ENCODE results near the gene ROBO1.
A peak's percentile ranks its signal among the peaks of the same experiment; 100 is the strongest.

Gene ROBO1

GRCh38 chr3:78629544-78629943 is 1138.3 kb downstream of the ROBO1 start:
- no peak for DNase-seq
- H3K9me3 Mint-ChIP-seq: no peaks in the 10 kb centered on the region
- no peak overlapping the region for H3K4me3 Mint-ChIP-seq
- peaks cover 12% of the 10 kb centered on the region for H3K4me1 Mint-ChIP-seq
- TF ChIP-seq, protein P1, sequence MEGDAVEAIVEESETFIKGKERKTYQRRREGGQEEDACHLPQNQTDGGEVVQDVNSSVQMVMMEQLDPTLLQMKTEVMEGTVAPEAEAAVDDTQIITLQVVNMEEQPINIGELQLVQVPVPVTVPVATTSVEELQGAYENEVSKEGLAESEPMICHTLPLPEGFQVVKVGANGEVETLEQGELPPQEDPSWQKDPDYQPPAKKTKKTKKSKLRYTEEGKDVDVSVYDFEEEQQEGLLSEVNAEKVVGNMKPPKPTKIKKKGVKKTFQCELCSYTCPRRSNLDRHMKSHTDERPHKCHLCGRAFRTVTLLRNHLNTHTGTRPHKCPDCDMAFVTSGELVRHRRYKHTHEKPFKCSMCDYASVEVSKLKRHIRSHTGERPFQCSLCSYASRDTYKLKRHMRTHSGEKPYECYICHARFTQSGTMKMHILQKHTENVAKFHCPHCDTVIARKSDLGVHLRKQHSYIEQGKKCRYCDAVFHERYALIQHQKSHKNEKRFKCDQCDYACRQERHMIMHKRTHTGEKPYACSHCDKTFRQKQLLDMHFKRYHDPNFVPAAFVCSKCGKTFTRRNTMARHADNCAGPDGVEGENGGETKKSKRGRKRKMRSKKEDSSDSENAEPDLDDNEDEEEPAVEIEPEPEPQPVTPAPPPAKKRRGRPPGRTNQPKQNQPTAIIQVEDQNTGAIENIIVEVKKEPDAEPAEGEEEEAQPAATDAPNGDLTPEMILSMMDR (IDR thresholded peaks at IDR 0.05): no peak
- peaks cover 44% of the 10 kb centered on the region for H3K36me3 Mint-ChIP-seq (ENCODE audit: low read depth)
- no peak overlapping the region for H3K27ac Mint-ChIP-seq
- no peaks in the 10 kb centered on the region for H3K27me3 Mint-ChIP-seq (ENCODE audit: low read depth, poor library complexity)

GRCh38 chr3:78621061-78621716 is 1146.6 kb downstream of the ROBO1 start:
- Mint-ChIP-seq H3K27me3 (ENCODE audit: low read depth, poor library complexity) (no peaks in the 10 kb centered on the region), H3K27ac (no peak overlapping the region), H3K4me1 (no peaks in the 10 kb centered on the region), H3K36me3 (ENCODE audit: low read depth) (peaks cover 44% of the 10 kb centered on the region), H3K4me3 (no peak overlapping the region), H3K9me3 (no peaks in the 10 kb centered on the region)
- no peak for DNase-seq
- TF ChIP-seq, protein P1 (IDR thresholded peaks at IDR 0.05): no peak

GRCh38 chr3:78614486-78614885 is 1153.3 kb downstream of the ROBO1 start:
- Mint-ChIP-seq H3K4me3 (no peak overlapping the region), H3K4me1 (no peaks in the 10 kb centered on the region), H3K36me3 (ENCODE audit: low read depth) (peaks cover 56% of the 10 kb centered on the region), H3K27me3 (ENCODE audit: low read depth, poor library complexity) (no peaks in the 10 kb centered on the region), H3K27ac (peak overlapping the region; percentile 84), H3K9me3 (no peaks in the 10 kb centered on the region)
- DNase-seq: no peak
- TF ChIP-seq, protein P1 (IDR thresholded peaks at IDR 0.05): no peak

DNA sequence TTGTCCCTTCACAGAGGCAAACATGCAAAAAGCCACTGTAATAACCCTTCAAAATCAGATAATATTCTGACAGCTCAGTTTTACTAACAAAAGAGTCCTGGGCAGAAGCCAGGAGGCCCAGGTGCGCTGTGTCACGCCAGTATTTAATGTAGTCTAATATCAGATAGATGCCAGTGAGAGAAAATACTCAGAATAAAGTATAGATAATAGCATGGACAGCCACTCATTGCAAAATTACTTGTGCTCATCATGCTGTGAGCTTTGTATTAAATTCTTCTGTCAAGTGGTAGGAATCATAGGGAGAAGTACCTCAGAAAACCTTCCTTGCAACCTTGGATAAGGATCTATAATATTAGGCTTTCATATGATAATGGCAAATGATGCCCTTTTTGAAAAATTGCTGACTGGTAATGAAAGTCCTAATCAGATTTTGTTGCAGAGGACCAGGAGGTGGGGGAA is 1154.3 kb downstream of the ROBO1 start:
- H3K4me1 Mint-ChIP-seq: no peaks in the 10 kb centered on the region
- H3K27ac Mint-ChIP-seq: peak overlapping the region; percentile 25
- TF ChIP-seq, protein P1 (IDR thresholded peaks at IDR 0.05): no peak
- H3K9me3 Mint-ChIP-seq: no peaks in the 10 kb centered on the region
- H3K36me3 Mint-ChIP-seq (ENCODE audit: low read depth): peaks cover 51% of the 10 kb centered on the region
- H3K4me3 Mint-ChIP-seq: no peak overlapping the region
- H3K27me3 Mint-ChIP-seq (ENCODE audit: low read depth, poor library complexity): no peaks in the 10 kb centered on the region
- no peak for DNase-seq

GRCh38 chr3:78611278-78611677 is 1156.5 kb downstream of the ROBO1 start:
- DNase-seq: no peak
- Mint-ChIP-seq H3K4me3 (no peak overlapping the region), H3K9me3 (no peaks in the 10 kb centered on the region), H3K27ac (no peak overlapping the region), H3K27me3 (ENCODE audit: low read depth, poor library complexity) (no peaks in the 10 kb centered on the region), H3K4me1 (no peaks in the 10 kb centered on the region), H3K36me3 (ENCODE audit: low read depth) (peaks cover 57% of the 10 kb centered on the region)
- TF ChIP-seq, protein P1 (IDR thresholded peaks at IDR 0.05): no peak
